CD4-positive, alpha-beta T cell treated with Interleukin-10 for 1 hour (primary cell): ENCODE measurements around the gene PCSK6.
"Not testable (repeated sequence)": the region's sequence is repeated elsewhere in the genome, so short reads cannot be mapped to it uniquely, and the experiment has no call there.

ENCODE experiments used
- DNase-seq: peaks from one replicate; pipeline ENCODE4 v3.0.0-alpha.2; 2020

PCSK6 gene

GRCh38 chr15:101481917-101482525 lies 7.5 kb downstream of the PCSK6 start:
- no peak for DNase-seq

GRCh38 chr15:101481381-101481705 lies 8.2 kb downstream of the PCSK6 start:
- no peak for DNase-seq

GRCh38 chr15:101480613-101481380 lies 8.7 kb downstream of the PCSK6 start:
- no peak for DNase-seq

- no peak for DNase-seq
Observed at GRCh38 chr15:101479851-101480612, 9.5 kb downstream of the PCSK6 start.

GRCh38 chr15:101479342-101479845 lies 10.1 kb downstream of the PCSK6 start:
- DNase-seq, result no peak

GRCh38 chr15:101478701-101479341 lies 10.7 kb downstream of the PCSK6 start:
- no peak for DNase-seq

GRCh38 chr15:101477851-101478362 lies 11.6 kb downstream of the PCSK6 start:
- no peak for DNase-seq

GRCh38 chr15:101476756-101477155 lies 12.8 kb downstream of the PCSK6 start:
- DNase-seq, result no peak

GRCh38 chr15:101474983-101475382 lies 14.5 kb downstream of the PCSK6 start:
- no peak for DNase-seq

GRCh38 chr15:101474233-101474632 lies 15.3 kb downstream of the PCSK6 start:
- DNase-seq, result no peak

GRCh38 chr15:101472033-101472432 lies 17.5 kb downstream of the PCSK6 start:
- no peak for DNase-seq

- DNase-seq, result no peak
Observed at GRCh38 chr15:101470548-101471239, 18.8 kb downstream of the PCSK6 start.

- no peak for DNase-seq
Observed at GRCh38 chr15:101469520-101470288, 19.8 kb downstream of the PCSK6 start.

- no peak for DNase-seq
Observed at GRCh38 chr15:101466188-101466587, 23.3 kb downstream of the PCSK6 start.

- DNase-seq, result no peak
Observed at GRCh38 chr15:101464999-101465669, 24.4 kb downstream of the PCSK6 start.

- no peak for DNase-seq
Observed at GRCh38 chr15:101464256-101464998, 25.1 kb downstream of the PCSK6 start.

- not testable (repeated sequence) for DNase-seq
Observed at GRCh38 chr15:101463696-101464095, 25.8 kb downstream of the PCSK6 start.

GRCh38 chr15:101463270-101463669 lies 26.2 kb downstream of the PCSK6 start:
- DNase-seq, result no peak

GRCh38 chr15:101461097-101461496 lies 28.4 kb downstream of the PCSK6 start:
- DNase-seq, result no peak
